ENCODE measurements around the gene GRK5. TPM values are rescaled to one million over a fixed set of nuclear protein-coding genes. Genes with fewer than 3 reads are reported as not detected.

Gene GRK5
- total and polyA plus RNA-seq, 9 of the 15 experiments (the other 6 are each of a cell fraction or from before 2014, with no cell fraction given) = 0.46 to 0.83 (median 0.67) TPM; not detected in 2

DNA sequence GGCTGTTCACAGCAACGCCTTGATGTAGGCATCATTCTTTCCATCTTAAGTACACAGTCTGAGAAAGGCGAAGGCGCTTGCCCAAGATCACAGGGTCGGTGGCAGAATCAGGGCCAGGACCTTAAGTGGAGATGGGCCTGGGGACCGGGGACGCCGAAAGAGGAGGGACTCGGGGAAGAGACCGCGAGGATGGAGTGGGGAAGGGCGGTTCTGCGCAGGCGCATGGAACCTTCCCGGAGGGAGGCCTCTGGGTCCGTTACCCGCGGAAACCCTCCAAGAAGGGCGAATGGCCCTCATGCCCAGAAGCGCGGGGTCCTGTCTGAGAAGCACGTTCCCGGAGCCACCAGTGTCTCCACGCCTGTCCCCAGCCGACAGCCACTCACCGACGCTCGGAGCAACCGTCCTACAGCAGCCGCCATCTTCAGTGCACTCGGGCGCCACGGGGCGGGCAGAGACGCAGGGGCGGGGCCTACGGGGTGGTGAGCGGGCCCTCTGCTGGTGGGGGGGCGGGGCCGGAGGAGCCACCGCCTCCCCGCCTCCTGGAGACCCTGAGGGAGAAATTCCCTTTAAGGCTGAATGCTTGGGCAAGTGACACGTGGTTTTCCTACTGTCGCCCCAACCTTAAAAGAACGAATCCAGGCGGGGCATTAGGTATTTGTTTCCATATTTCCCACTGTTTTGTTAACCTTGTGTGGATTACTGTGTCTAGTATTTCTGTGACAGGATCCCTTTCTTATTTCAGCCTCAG is 28.8 kb upstream of the GRK5 start, which contains the start of gene PRDX3 (continued):
- TF ChIP-seq RBM14 (IDR thresholded peaks at IDR 0.05; ENCODE audit: borderline replicate concordance, insufficient read depth, low read depth, low read length) = no peak
- TF ChIP-seq NCOA1 (IDR thresholded peaks at IDR 0.05; ENCODE audit: low read depth) = 0 out of 2 replicates have a peak, but pooled peaks have one; percentile 53
- TF ChIP-seq XRCC4 (IDR thresholded peaks at IDR 0.05; ENCODE audit: extremely low read depth, insufficient read depth, insufficient read length) = no peak
- no peak for TF ChIP-seq ZNF184 (CRISPR knock-in tag; IDR thresholded peaks at IDR 0.05)
- TF ChIP-seq CBX3 (IDR thresholded peaks at IDR 0.05; ENCODE audit: borderline replicate concordance in 1 of 2, low read length in 2 of 2) = no peak
- no peak for TF ChIP-seq FOXA1 (IDR thresholded peaks at IDR 0.05; ENCODE audit: borderline replicate concordance)
- TF ChIP-seq RNF2 (IDR thresholded peaks at IDR 0.05) = peak; percentile 26; the same call in 1 of the 2 replicates
- peak; percentile 10; the same call in 1 of the 2 replicates for TF ChIP-seq MAX (CRISPR knock-in tag; IDR thresholded peaks at IDR 0.05)
- TF ChIP-seq ZNF644 (tag; IDR thresholded peaks at IDR 0.05; ENCODE audit: low read depth) = no peak
- TF ChIP-seq PKNOX1 (IDR thresholded peaks at IDR 0.05) = no peak
- no peak for TF ChIP-seq ZNF316 (IDR thresholded peaks at IDR 0.05)
- no peak for TF ChIP-seq U2AF2 (optimal IDR thresholded peaks at IDR 0.05; ENCODE audit: low read depth, low read length)
- TF ChIP-seq ILF3 (IDR thresholded peaks at IDR 0.05; ENCODE audit: borderline replicate concordance) = no peak; the same call in 1 of the 2 replicates
- TF ChIP-seq, protein P1, sequence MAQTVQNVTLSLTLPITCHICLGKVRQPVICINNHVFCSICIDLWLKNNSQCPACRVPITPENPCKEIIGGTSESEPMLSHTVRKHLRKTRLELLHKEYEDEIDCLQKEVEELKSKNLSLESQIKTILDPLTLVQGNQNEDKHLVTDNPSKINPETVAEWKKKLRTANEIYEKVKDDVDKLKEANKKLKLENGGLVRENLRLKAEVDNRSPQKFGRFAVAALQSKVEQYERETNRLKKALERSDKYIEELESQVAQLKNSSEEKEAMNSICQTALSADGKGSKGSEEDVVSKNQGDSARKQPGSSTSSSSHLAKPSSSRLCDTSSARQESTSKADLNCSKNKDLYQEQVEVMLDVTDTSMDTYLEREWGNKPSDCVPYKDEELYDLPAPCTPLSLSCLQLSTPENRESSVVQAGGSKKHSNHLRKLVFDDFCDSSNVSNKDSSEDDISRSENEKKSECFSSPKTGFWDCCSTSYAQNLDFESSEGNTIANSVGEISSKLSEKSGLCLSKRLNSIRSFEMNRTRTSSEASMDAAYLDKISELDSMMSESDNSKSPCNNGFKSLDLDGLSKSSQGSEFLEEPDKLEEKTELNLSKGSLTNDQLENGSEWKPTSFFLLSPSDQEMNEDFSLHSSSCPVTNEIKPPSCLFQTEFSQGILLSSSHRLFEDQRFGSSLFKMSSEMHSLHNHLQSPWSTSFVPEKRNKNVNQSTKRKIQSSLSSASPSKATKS (CRISPR knock-in tag; IDR thresholded peaks at IDR 0.05) = no peak

Data from K562 (cell line).